ENCODE results near the gene SLF1. TPM values are rescaled to one million over a fixed set of nuclear protein-coding genes. Genes with fewer than 3 reads are reported as not detected.

Gene SLF1
- total and polyA plus RNA-seq, 2 donors (not counting 1 experiment from before 2014, with no cell fraction given), result 3.5 to 15.2 TPM

DNA sequence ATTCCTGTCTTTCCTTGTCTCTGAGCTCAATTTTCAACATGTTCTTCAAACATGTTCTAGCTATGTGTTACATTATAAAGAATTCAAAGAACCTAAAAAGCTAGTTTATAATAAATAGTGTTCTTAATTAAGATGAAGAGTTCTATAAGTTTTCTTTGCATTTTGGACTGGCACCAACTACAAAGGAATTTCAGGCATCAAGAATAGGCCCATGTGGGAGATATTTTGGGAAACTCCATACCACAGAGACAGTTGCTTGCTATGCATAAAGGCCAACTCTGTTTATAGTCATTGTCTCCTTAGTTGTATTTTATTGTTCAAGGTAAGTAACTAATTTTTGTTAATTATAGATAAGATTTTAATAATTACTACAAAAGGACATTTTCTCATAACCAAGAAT is 4.5 kb downstream of the SLF1 start:
- peaks cover 10 to 11% of the 10 kb centered on the region in 2 donors for H3K4me1 ChIP-seq (ENCODE audit: control insufficient read depth in 2 of 2, insufficient read depth in 2 of 2, low read length in 2 of 2)
- no peaks in the 10 kb centered on the region for H3K27me3 ChIP-seq (replicated peaks in 1 of 4; ENCODE audit: control extremely low read depth in 1 of 4, control insufficient read depth in 3 of 4, insufficient read depth in 4 of 4, low read length in 3 of 4)
- no peaks in the 10 kb centered on the region for H4K20me1 ChIP-seq (ENCODE audit: control insufficient read depth, insufficient read depth, low read length, poor library complexity, severe bottlenecking)
- H3K36me3 ChIP-seq (replicated peaks in 1 of 2; ENCODE audit: control extremely low read depth in 1 of 2, control insufficient read depth in 1 of 2, extremely low read depth in 1 of 2, insufficient read depth in 2 of 2, low read length in 1 of 2), result no peaks in the 10 kb centered on the region
- ChIA-PET CTCF (no interaction called here), POLR2A (no interaction called here)
- Mint-ChIP-seq H3K4me3 (no peak overlapping the region), H3K9me3 (ENCODE audit: insufficient read depth) (no peaks in the 10 kb centered on the region), H3K27ac (no peak overlapping the region), H3K27me3 (no peaks in the 10 kb centered on the region), H3K4me1 (peaks cover 19% of the 10 kb centered on the region)
- H3K4me3 ChIP-seq (ENCODE audit: control extremely low read depth in 1 of 5, extremely low read depth in 1 of 5, insufficient read depth in 1 of 5, low read depth in 2 of 5, low read length in 4 of 5), result no peak overlapping the region
- intact Hi-C loops (cut with micrococcal nuclease), result no loop called here
- peaks cover 45% of the 10 kb centered on the region for H3K79me2 ChIP-seq (ENCODE audit: control insufficient read depth, insufficient read depth, low read length)
- ATAC-seq (ENCODE audit: low read depth) (no peak), DNase-seq (no peak)
- H3K9ac ChIP-seq (ENCODE audit: low read length), result no peak overlapping the region
- no peak for TF ChIP-seq EZH2 (IDR thresholded peaks at IDR 0.05; ENCODE audit: borderline replicate concordance, insufficient read depth, low read depth, low read length, poor library complexity, severe bottlenecking)
- TF ChIP-seq, protein P1, sequence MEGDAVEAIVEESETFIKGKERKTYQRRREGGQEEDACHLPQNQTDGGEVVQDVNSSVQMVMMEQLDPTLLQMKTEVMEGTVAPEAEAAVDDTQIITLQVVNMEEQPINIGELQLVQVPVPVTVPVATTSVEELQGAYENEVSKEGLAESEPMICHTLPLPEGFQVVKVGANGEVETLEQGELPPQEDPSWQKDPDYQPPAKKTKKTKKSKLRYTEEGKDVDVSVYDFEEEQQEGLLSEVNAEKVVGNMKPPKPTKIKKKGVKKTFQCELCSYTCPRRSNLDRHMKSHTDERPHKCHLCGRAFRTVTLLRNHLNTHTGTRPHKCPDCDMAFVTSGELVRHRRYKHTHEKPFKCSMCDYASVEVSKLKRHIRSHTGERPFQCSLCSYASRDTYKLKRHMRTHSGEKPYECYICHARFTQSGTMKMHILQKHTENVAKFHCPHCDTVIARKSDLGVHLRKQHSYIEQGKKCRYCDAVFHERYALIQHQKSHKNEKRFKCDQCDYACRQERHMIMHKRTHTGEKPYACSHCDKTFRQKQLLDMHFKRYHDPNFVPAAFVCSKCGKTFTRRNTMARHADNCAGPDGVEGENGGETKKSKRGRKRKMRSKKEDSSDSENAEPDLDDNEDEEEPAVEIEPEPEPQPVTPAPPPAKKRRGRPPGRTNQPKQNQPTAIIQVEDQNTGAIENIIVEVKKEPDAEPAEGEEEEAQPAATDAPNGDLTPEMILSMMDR (IDR thresholded peaks at IDR 0.05), result no peak
- H2AFZ ChIP-seq (ENCODE audit: insufficient read depth, low read depth, low read length, poor library complexity, severe bottlenecking), result no peak overlapping the region
- H3K27ac ChIP-seq (ENCODE audit: low read length in 2 of 2), result no peak overlapping the region
- H3K9me3 ChIP-seq (ENCODE audit: control extremely low read depth in 1 of 3, control insufficient read depth in 2 of 3, insufficient read depth in 1 of 3, low read length in 2 of 3), result no peaks in the 10 kb centered on the region
- H3K4me2 ChIP-seq (replicated peaks; ENCODE audit: low read depth, low read length, poor library complexity, severe bottlenecking), result no peak overlapping the region

DNA sequence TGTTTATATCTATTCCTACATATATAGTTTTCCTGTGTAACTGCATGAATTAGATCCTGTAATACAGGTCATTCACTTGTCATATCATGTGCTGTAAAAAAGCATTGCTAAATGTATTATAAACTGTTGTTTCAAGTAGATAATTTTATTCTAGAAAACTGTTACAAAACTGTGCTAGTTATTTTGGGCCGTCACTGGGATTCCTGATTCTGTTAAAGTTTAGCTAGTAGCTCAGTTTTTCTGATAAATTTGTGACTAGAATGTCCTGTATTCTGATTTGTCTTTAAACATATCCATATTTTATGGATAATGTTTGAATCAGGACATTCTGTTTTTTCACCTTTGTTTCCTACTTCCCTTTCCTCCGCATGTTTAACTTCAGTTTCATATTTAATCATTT is 5.4 kb downstream of the SLF1 start:
- Histone ChIP-seq H3K4me2 (replicated peaks; ENCODE audit: low read depth, low read length, poor library complexity, severe bottlenecking) (no peak overlapping the region), H3K27me3 (replicated peaks in 1 of 4; ENCODE audit: control extremely low read depth in 1 of 4, control insufficient read depth in 3 of 4, insufficient read depth in 4 of 4, low read length in 3 of 4) (no peaks in the 10 kb centered on the region), H3K9me3 (ENCODE audit: control extremely low read depth in 1 of 3, control insufficient read depth in 2 of 3, insufficient read depth in 1 of 3, low read length in 2 of 3) (no peaks in the 10 kb centered on the region), H3K4me1 (ENCODE audit: control insufficient read depth in 2 of 2, insufficient read depth in 2 of 2, low read length in 2 of 2) (peaks cover 10 to 11% of the 10 kb centered on the region in 2 donors), H3K27ac (ENCODE audit: low read length in 2 of 2) (no peak overlapping the region), H3K36me3 (replicated peaks in 1 of 2; ENCODE audit: control extremely low read depth in 1 of 2, control insufficient read depth in 1 of 2, extremely low read depth in 1 of 2, insufficient read depth in 2 of 2, low read length in 1 of 2) (no peaks in the 10 kb centered on the region), H3K79me2 (ENCODE audit: control insufficient read depth, insufficient read depth, low read length) (peaks cover 45% of the 10 kb centered on the region), H4K20me1 (ENCODE audit: control insufficient read depth, insufficient read depth, low read length, poor library complexity, severe bottlenecking) (no peaks in the 10 kb centered on the region), H3K9ac (ENCODE audit: low read length) (no peak overlapping the region), H2AFZ (ENCODE audit: insufficient read depth, low read depth, low read length, poor library complexity, severe bottlenecking) (no peak overlapping the region), H3K4me3 (ENCODE audit: control extremely low read depth in 1 of 5, extremely low read depth in 1 of 5, insufficient read depth in 1 of 5, low read depth in 2 of 5, low read length in 4 of 5) (no peak overlapping the region)
- DNase-seq (no peak), ATAC-seq (ENCODE audit: low read depth) (no peak)
- Mint-ChIP-seq H3K27me3 (no peaks in the 10 kb centered on the region), H3K4me3 (no peak overlapping the region), H3K4me1 (peaks cover 14% of the 10 kb centered on the region), H3K9me3 (ENCODE audit: insufficient read depth) (no peaks in the 10 kb centered on the region), H3K27ac (no peak overlapping the region)
- no CpG with 5 or more reads among the region's 2 CpGs for WGBS (ENCODE audit: insufficient coverage)
- TF ChIP-seq EZH2 (IDR thresholded peaks at IDR 0.05; ENCODE audit: borderline replicate concordance, insufficient read depth, low read depth, low read length, poor library complexity, severe bottlenecking), result no peak
- TF ChIP-seq, protein P1 (IDR thresholded peaks at IDR 0.05), result no peak
- intact Hi-C loops (cut with micrococcal nuclease), result no loop called here
- POLR2A ChIA-PET, result no interaction called here
- CTCF ChIA-PET, result interaction anchor here (0.6 kb wide), 1 partner anchor 289 kb away, joined by 4 read pairs; no protein-coding TSS in a partner anchor

Data from B cell (primary cell).